SK-N-SH (cell line): Measurements from ENCODE around the gene CFAP97D1. TPM values are rescaled to one million over a fixed set of nuclear protein-coding genes. Genes with fewer than 3 reads are reported as not detected.

ENCODE experiments used
- CTCF ChIA-PET: fragments of 300-600, 350-600 bp; formaldehyde crosslinking; extraction: SDS; loops from one replicate; lab custom pipeline; 2021; lab: Yijun Ruan, JAX
- POLR2A ChIA-PET: fragments of 350-600 bp; sonication (Branson Sonifier 250); formaldehyde crosslinking; extraction: SDS; loops from one replicate; lab custom pipeline; 2020; ENCODE audit warnings: antibody characterized with exemption, inconsistent platforms; lab: Yijun Ruan, JAX
- DNase-seq: peaks from one replicate; pipeline ENCODE4 v3.0.0; 2012
- H2AFZ ChIP-seq: fragments of 200-600 bp; sonication (generic); 2 replicates; pipeline ENCODE4 v1.8.1; 2016; ENCODE audit warnings: antibody characterized with exemption, mild to moderate bottlenecking, low read depth
- H3F3A ChIP-seq: fragments of 200-600 bp; sonication (generic); replicated peaks from 2 replicates; pipeline ENCODE3; 2016; ENCODE audit warnings: antibody characterized with exemption, mild to moderate bottlenecking; ENCODE audit not compliant: insufficient read depth
- H3K27ac ChIP-seq, 2 experiments: fragments of 200-500 bp in 1 of 2; fragments of 200-600 bp in 1 of 2; sonication (Bioruptor generic) in 1 of 2; sonication (generic), shearing (Covaris generic) in 1 of 2; 2 replicates each; pipeline versions ENCODE4 v1.5.1 to v1.6.1; 2014 to 2016; ENCODE audit warnings: low read depth in 2 of 2, inconsistent platforms in 1 of 2, low read length in 1 of 2, mild to moderate bottlenecking in 1 of 2, mixed read lengths in 1 of 2
- H3K27me3 ChIP-seq: fragments of 200-600 bp; sonication (generic), shearing (Covaris generic); 2 replicates; pipeline ENCODE4 v1.6.1; 2016; ENCODE audit warnings: mixed run types; ENCODE audit not compliant: insufficient read depth
- H3K36me3 ChIP-seq, 2 experiments: fragments of 200-500 bp in 1 of 2; fragments of 200-600 bp in 1 of 2; sonication (Bioruptor generic) in 1 of 2; sonication (generic) in 1 of 2; replicated peaks in 1 of 2; 2 replicates each; pipeline versions ENCODE3 to v1.5.1; 2014 to 2016; ENCODE audit warnings: low read length in 1 of 2, mild to moderate bottlenecking in 1 of 2; ENCODE audit not compliant: insufficient read depth in 2 of 2, control insufficient read depth in 1 of 2
- H3K4me1 ChIP-seq, 2 experiments: fragments of 200-500 bp in 1 of 2; fragments of 200-600 bp in 1 of 2; sonication (Bioruptor generic) in 1 of 2; sonication (generic), shearing (Covaris generic) in 1 of 2; 2 replicates each; pipeline versions ENCODE4 v1.5.1 to v1.6.1; 2014 to 2016; ENCODE audit warnings: low read depth in 1 of 2, low read length in 1 of 2, mixed run types in 1 of 2; ENCODE audit not compliant: insufficient read depth in 2 of 2, control insufficient read depth in 1 of 2
- H3K4me2 ChIP-seq: fragments of 200-600 bp; sonication (generic), shearing (Covaris generic); 2 replicates; pipeline ENCODE4 v1.6.1; 2017; ENCODE audit warnings: mixed run types
- H3K4me3 ChIP-seq, 2 experiments: fragments of 200-500 bp in 1 of 2; fragments of 200-600 bp in 1 of 2; sonication (Bioruptor generic) in 1 of 2; sonication (generic), shearing (Covaris generic) in 1 of 2; 2 replicates each; pipeline versions ENCODE4 v1.5.1 to v1.8.1; 2014 to 2016; ENCODE audit warnings: low read depth in 2 of 2, inconsistent platforms in 1 of 2, low read length in 1 of 2, mild to moderate bottlenecking in 1 of 2, mixed read lengths in 1 of 2, moderate library complexity in 1 of 2
- H3K79me2 ChIP-seq: fragments of 200-600 bp; sonication (generic); 2 replicates; pipeline ENCODE4 v1.8.1; 2017; ENCODE audit warnings: mild to moderate bottlenecking; ENCODE audit not compliant: insufficient read depth
- H3K9ac ChIP-seq: fragments of 200-600 bp; sonication (generic); 2 replicates; pipeline ENCODE4 v1.6.1; 2017; ENCODE audit warnings: mixed run types
- H3K9me2 ChIP-seq: fragments of 200-600 bp; sonication (generic); 2 replicates; pipeline ENCODE4 v1.6.1; 2017; ENCODE audit warnings: mixed run types
- H3K9me3 ChIP-seq: fragments of 200-600 bp; sonication (generic); 2 replicates; pipeline ENCODE4 v1.6.1; 2017; ENCODE audit warnings: mixed run types, mild to moderate bottlenecking, moderate library complexity
- H4K20me1 ChIP-seq: fragments of 200-600 bp; sonication (generic); 2 replicates; pipeline ENCODE4 v1.6.1; 2017; ENCODE audit warnings: mild to moderate bottlenecking, mixed run types; ENCODE audit not compliant: insufficient read depth
- CHD2 ChIP-seq: fragments of 150-350 bp; IDR thresholded peaks from 2 replicates; pipeline ENCODE4 v1.6.1; 2018; ENCODE audit warnings: low read length; ENCODE audit not compliant: partially characterized antibody
- CTCF ChIP-seq: fragments of 200-600 bp; sonication (generic); IDR thresholded peaks from 2 replicates; pipeline ENCODE4 v1.6.1; 2017; ENCODE audit warnings: antibody characterized with exemption, mild to moderate bottlenecking, moderate library complexity
- EZH2phosphoT487 ChIP-seq: fragments of 200-600 bp; sonication (generic); IDR thresholded peaks from 2 replicates; pipeline ENCODE4 v1.6.1; 2017; ENCODE audit warnings: low read depth, mixed run types, mild to moderate bottlenecking, antibody characterized with exemption, moderate library complexity, borderline replicate concordance
- FOSL2 ChIP-seq: IDR thresholded peaks from 2 replicates; pipeline ENCODE4 v1.4.0; 2012; ENCODE audit warnings: low read depth, mild to moderate bottlenecking, moderate library complexity, borderline replicate concordance
- FOXJ3 ChIP-seq: sonication (generic); formaldehyde crosslinking; IDR thresholded peaks from 2 replicates; pipeline ENCODE4 v1.5.1; 2020; ENCODE audit warnings: mild to moderate bottlenecking, missing genetic modification reagents
- GATA2 ChIP-seq: sonication (generic); formaldehyde crosslinking; IDR thresholded peaks from 2 replicates; pipeline ENCODE4 v1.5.0; 2020; ENCODE audit warnings: mild to moderate bottlenecking, missing genetic modification reagents
- IRF3 ChIP-seq: fragments of 150-350 bp; IDR thresholded peaks from 2 replicates; pipeline ENCODE4 v1.6.1; 2016; ENCODE audit warnings: mild to moderate bottlenecking, low read depth, low read length
- JUND ChIP-seq: IDR thresholded peaks from 2 replicates; pipeline ENCODE4 v1.4.0; 2012
- MEF2A ChIP-seq: IDR thresholded peaks from 2 replicates; pipeline ENCODE4 v1.4.0; 2012; ENCODE audit warnings: low read depth, borderline replicate concordance
- MXI1 ChIP-seq: IDR thresholded peaks from 2 replicates; pipeline ENCODE4 v1.6.1; 2012; ENCODE audit warnings: mild to moderate bottlenecking, low read depth, low read length, improper control_type of control experiment
- PBX3 ChIP-seq: IDR thresholded peaks from 2 replicates; pipeline ENCODE4; 2012
- RAD21 ChIP-seq: IDR thresholded peaks from 2 replicates; pipeline ENCODE4 v1.6.1; 2012; ENCODE audit warnings: mild to moderate bottlenecking, low read length
- RCOR1 ChIP-seq: fragments of 150-350 bp; IDR thresholded peaks from 2 replicates; pipeline ENCODE4 v1.6.1; 2017; ENCODE audit warnings: antibody characterized with exemption, low read length
- RFX5 ChIP-seq: IDR thresholded peaks from 2 replicates; pipeline ENCODE4 v1.6.1; 2012; ENCODE audit warnings: mild to moderate bottlenecking, improper control_type of control experiment, low read length
- RXRA ChIP-seq: IDR thresholded peaks from 2 replicates; pipeline ENCODE4 v1.4.0; 2012; ENCODE audit warnings: low read depth, mild to moderate bottlenecking, borderline replicate concordance
- SMC3 ChIP-seq: IDR thresholded peaks from 2 replicates; pipeline ENCODE4 v1.6.1; 2012; ENCODE audit warnings: low read depth, low read length, improper control_type of control experiment
- TAF1 ChIP-seq: IDR thresholded peaks from 2 replicates; pipeline ENCODE4 v1.6.1; 2012; ENCODE audit warnings: low read depth, mild to moderate bottlenecking, low read length, moderate library complexity, borderline replicate concordance
- WGBS: methylation state at CpG from one replicate; pipeline ENCODE4 v1.1.6; 2017; ENCODE audit warnings: low lambda C conversion rate; 5-methylcytosine and 5-hydroxymethylcytosine counted together
- polyA plus RNA-seq, 3 experiments: library from polyadenylated mRNA; depleted of rRNA; stranded (reverse); fragments of >200 nt; gene quantifications; 2 replicates each; pipeline ENCODE4 v1.2.3, GENCODE V29; 2012
- TF ChIP-seq, protein P1 (sequence below): IDR thresholded peaks from 2 replicates; pipeline ENCODE4 v1.4.0; 2012; ENCODE audit warnings: low read depth
- TF ChIP-seq, protein P2 (sequence below): IDR thresholded peaks from 2 replicates; pipeline ENCODE4 v1.4.0; 2012; ENCODE audit warnings: low read depth, borderline replicate concordance

CFAP97D1 gene
- polyA plus RNA-seq, 1 of the 3 experiments (the other 2 are of a cell fraction) = 0.02 TPM

DNA sequence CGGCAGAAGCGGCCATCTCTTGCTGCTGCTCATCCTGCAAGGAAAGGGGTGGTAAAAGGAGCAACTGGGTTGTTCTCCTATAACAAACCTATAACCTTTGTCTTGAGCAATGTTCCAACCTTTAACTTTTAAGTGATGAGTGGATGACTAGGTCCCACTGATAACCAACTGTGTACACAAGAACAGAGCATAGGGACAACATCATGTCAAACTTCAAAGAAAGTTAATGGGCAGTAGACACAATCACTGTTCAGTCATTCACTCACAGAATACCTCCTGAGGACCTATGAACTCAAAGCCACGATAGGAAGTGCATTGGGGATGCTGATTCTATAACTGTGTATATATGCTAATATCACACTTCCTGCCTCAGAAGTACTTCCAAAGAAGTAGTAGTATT lies 21.6 kb downstream of the CFAP97D1 start:
- Histone ChIP-seq H3K79me2 (no peaks in the 10 kb centered on the region), H3K4me3 (no peak overlapping the region)
- CTCF ChIA-PET = no interaction called here
- DNase-seq = no peak
- TF ChIP-seq CTCF (no peak), TAF1 (no peak), SMC3 (no peak), EZH2phosphoT487 (no peak), IRF3 (no peak), PBX3 (no peak), FOXJ3 (no peak), RAD21 (no peak), RXRA (no peak), MEF2A (no peak), CHD2 (no peak), RFX5 (no peak), JUND (no peak), RCOR1 (no peak), MXI1 (no peak), FOSL2 (no peak), GATA2 (CRISPR knock-in tag) (no peak)
- TF ChIP-seq, protein P1, sequence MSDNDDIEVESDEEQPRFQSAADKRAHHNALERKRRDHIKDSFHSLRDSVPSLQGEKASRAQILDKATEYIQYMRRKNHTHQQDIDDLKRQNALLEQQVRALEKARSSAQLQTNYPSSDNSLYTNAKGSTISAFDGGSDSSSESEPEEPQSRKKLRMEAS = no peak
- TF ChIP-seq, protein P2, sequence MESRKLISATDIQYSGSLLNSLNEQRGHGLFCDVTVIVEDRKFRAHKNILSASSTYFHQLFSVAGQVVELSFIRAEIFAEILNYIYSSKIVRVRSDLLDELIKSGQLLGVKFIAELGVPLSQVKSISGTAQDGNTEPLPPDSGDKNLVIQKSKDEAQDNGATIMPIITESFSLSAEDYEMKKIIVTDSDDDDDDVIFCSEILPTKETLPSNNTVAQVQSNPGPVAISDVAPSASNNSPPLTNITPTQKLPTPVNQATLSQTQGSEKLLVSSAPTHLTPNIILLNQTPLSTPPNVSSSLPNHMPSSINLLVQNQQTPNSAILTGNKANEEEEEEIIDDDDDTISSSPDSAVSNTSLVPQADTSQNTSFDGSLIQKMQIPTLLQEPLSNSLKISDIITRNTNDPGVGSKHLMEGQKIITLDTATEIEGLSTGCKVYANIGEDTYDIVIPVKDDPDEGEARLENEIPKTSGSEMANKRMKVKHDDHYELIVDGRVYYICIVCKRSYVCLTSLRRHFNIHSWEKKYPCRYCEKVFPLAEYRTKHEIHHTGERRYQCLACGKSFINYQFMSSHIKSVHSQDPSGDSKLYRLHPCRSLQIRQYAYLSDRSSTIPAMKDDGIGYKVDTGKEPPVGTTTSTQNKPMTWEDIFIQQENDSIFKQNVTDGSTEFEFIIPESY = no peak
- TF ChIP-seq, all 33 proteins: peak for 0
- POLR2A ChIA-PET = no interaction called here
- Histone ChIP-seq H2AFZ (no peak overlapping the region), H3K9me3 (no peaks in the 10 kb centered on the region), H3F3A (peaks cover 20% of the 10 kb centered on the region), H3K36me3 (peaks cover 4 to 33% of the 10 kb centered on the region in 2 experiments), H3K4me2 (no peak overlapping the region), H3K4me1 (no peaks in the 10 kb centered on the region), H3K27me3 (no peaks in the 10 kb centered on the region), H4K20me1 (no peaks in the 10 kb centered on the region), H3K9me2 (no peaks in the 10 kb centered on the region), H3K27ac (no peak overlapping the region), H3K9ac (no peak overlapping the region)
- WGBS = 92% methylated on average over 3 of the region's 3 CpGs
